Adrenal gland (tissue), 12 donors: ENCODE results near the gene ANKRD27. TPM values are rescaled to one million over a fixed set of nuclear protein-coding genes. Genes with fewer than 3 reads are reported as not detected.

Experiments used
- DNase-seq, 7 donors: peaks; one replicate each; pipeline ENCODE4 v3.0.0-alpha.2; 2019 to 2020
- H3K27ac ChIP-seq, 5 donors: fragments of 200-600 bp; sonication (generic) in 4 of 5; 1 replicate in 3 of 5; 2 replicates in 2 of 5; pipeline versions ENCODE4 v1.5.1 to v1.8.0; 2016 to 2020; ENCODE audit warnings: mild to moderate bottlenecking in 1 of 5
- H3K27me3 ChIP-seq: fragments of 200-600 bp; 2 replicates; pipeline ENCODE4 v1.8.0; 2021
- H3K36me3 ChIP-seq, 2 donors: fragments of 200-600 bp; replicated peaks in 1 of 2; 1 replicate in 1 of 2; 2 replicates in 1 of 2; pipeline versions ENCODE4 v1.5.1 to v1.8.0; 2018 to 2022
- H3K4me1 ChIP-seq, 2 donors: fragments of 200-600 bp; replicated peaks in 1 of 2; 1 replicate in 1 of 2; 2 replicates in 1 of 2; pipeline versions ENCODE4 v1.5.1 to v1.8.0; 2018 to 2021
- H3K4me3 ChIP-seq, 4 donors: fragments of 200-600 bp; sonication (generic) in 3 of 4; one replicate each; pipeline ENCODE4 v1.5.1; 2016 to 2018
- H3K9me3 ChIP-seq, 3 donors: fragments of 200-600 bp; sonication (generic) in 1 of 3; replicated peaks in 1 of 3; 1 replicate in 2 of 3; 2 replicates in 1 of 3; pipeline versions ENCODE4 v1.5.1 to v1.8.0; 2016 to 2021
- CTCF ChIP-seq, 6 experiments: fragments of 450-650 bp in 4 of 6; fragments of 200-600 bp in 2 of 6; sonication (generic) in 1 of 6; IDR thresholded peaks; 1 replicate in 5 of 6; 2 replicates in 1 of 6; pipeline versions ENCODE4 v1.5.1 to v1.8.0; 2016 to 2021; ENCODE audit warnings: antibody characterized with exemption in 6 of 6, mild to moderate bottlenecking in 2 of 6, moderate library complexity in 1 of 6
- POLR2A ChIP-seq, 2 donors: fragments of 450-650 bp; IDR thresholded peaks; one replicate each; pipeline ENCODE4 v1.6.1; 2017; ENCODE audit warnings: antibody characterized with exemption in 2 of 2, mild to moderate bottlenecking in 2 of 2, moderate library complexity in 1 of 2
- WGBS, 4 donors: extraction: QIAGEN DNeasy Blood & Tissue Kit in 2 of 4; methylation state at CpG; one replicate each; pipeline versions ENCODE4 v1.1.5 to v1.1.7; 2013 to 2017; 5-methylcytosine and 5-hydroxymethylcytosine counted together
- intact Hi-C, 2 donors: fragments of 100-400 bp; cut with DNase I; formaldehyde crosslinking; loops; one replicate each; pipeline versions ENCODE4 v1.14.1 to v1.15.0; 2022 to 2023
- polyA plus RNA-seq, 3 donors: library from polyadenylated mRNA; stranded (reverse); fragments of 200-250 nt in 2 of 3; fragments of 350-450 nt in 1 of 3; fragmentation: Illumina TruSeq in 1 of 3; extraction: RNeasy Lipid Tissue Mini Kit (QIAGEN cat#74804) in 1 of 3; gene quantifications; one replicate each; pipeline ENCODE4 v1.2.3, GENCODE V29; 2013 to 2014
- total RNA-seq, 9 donors: library from RNA; depleted of rRNA in 4 of 9; stranded (reverse); fragments of >200 nt in 4 of 9; fragments of 120-200 nt in 1 of 9; fragmentation: NEBNext Ultra II Directional in 1 of 9; extraction: Animal tissue kit (Norgen Biotek cat#: 25700) in 1 of 9; gene quantifications; one replicate each; pipeline versions ENCODE4 v1.1.0 to v1.2.4, GENCODE V29; 2013 to 2023
- donor health status: healthy with polysubstance abuse.
- donor health status: Bipolar disorder and iron deficiency.
- donor health status: DM: yes; HTN: yes; CAD: no.
- donor health status: DM: no; HTN: no; CAD: no.
- donor health status: DM: no; HTN: no; CAD: no.
- donor health status: DM: yes; HTN: yes; CAD: no.

ANKRD27 gene
- total and polyA plus RNA-seq, 12 donors: 7.2 to 25.3 (median 18.2) TPM

DNA sequence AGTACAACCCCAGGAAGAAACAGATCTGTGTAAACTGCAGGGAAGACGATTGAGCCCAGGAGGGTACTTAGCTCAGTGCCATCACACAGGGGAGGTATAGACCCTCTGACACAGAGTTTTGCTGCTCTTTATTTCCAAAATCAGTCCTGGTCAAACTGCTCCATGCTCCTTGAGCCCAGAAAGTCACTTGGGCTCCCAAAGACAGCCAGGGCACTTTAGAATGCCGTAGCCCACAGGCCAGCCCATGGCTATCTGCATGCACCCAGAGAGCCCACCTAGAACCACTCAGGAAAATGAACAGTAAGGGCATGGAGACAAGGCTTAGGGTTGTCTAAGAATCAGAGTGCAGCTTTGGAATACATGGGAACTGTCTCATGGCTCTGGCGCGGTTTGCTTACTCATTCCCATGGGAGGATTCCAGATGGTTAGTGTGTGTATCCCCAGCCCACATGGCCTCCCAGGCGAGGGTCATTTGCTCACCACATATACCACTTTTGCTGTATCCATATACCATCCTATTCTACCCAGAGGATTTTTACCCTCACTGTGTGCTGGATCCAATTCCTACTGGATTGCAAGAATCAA, 108.6 kb downstream of the ANKRD27 start:
- Histone ChIP-seq H3K27me3 (no peaks in the 10 kb centered on the region), H3K4me1 (no peaks in the 10 kb centered on the region), H3K36me3 (no peaks in the 10 kb centered on the region), H3K9me3 (no peaks in the 10 kb centered on the region), H3K27ac (no peak overlapping the region), H3K4me3 (no peak overlapping the region)
- WGBS, 4 donors: 60 to 92% (median 76%) methylated on average over 4 to 5 of the region's 5 CpGs
- intact Hi-C loops: loop anchor here in 1 of 2 donors (10.0 kb wide), 1 partner anchor 102 kb away; no protein-coding TSS in a partner anchor
- TF ChIP-seq POLR2A (IDR thresholded peaks at IDR 0.05) (no peak), CTCF (IDR thresholded peaks at IDR 0.05) (no peak)
- DNase-seq: no peak

GRCh38 chr19:32563761-32564160, 111.2 kb downstream of the ANKRD27 start:
- no peak for TF ChIP-seq CTCF (IDR thresholded peaks at IDR 0.05)
- no peak for TF ChIP-seq POLR2A (IDR thresholded peaks at IDR 0.05)
- H3K27me3 ChIP-seq: no peaks in the 10 kb centered on the region
- H3K27ac ChIP-seq: no peak overlapping the region
- no peak overlapping the region for H3K4me3 ChIP-seq
- H3K36me3 ChIP-seq: no peaks in the 10 kb centered on the region
- H3K9me3 ChIP-seq: no peaks in the 10 kb centered on the region
- 89 to 91% (median 90%) methylated on average over 9 of the region's 9 CpGs for WGBS, 4 donors
- intact Hi-C loops: loop anchor here in 1 of 2 donors (10.0 kb wide), 1 partner anchor 99 kb away; no protein-coding TSS in a partner anchor
- DNase-seq: no peak
- no peaks in the 10 kb centered on the region for H3K4me1 ChIP-seq

DNA sequence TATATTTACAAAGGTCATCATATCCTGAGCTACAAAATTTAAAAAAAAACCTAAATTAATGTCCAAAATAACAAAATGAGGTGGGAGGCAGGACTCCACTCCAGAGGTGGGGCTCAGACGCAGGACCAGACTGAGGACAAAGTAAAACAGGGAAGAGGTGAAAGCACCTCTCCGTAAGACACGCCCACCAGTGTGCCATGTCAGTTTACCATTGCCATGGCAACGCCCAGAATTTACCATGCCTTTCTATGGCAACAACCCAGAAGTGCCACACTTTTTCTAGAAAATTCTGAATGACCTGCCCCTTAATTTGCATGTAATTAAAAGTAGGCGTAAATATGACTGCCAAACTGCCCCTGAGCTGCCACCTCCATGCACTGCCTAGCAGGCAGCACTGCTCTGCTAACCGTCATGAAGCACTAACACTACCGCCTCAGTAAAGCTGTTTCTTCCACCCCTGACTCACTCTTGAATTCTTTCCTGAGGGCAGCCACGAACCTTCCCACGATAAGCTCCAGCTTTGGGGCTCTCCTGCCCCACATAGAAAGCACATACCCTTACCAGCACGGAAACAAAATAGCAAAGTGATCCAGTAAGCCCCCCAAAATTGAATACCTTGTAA, 116.3 kb downstream of the ANKRD27 start:
- no peak overlapping the region for H3K4me3 ChIP-seq
- H3K27ac ChIP-seq: no peak overlapping the region
- H3K9me3 ChIP-seq: no peaks in the 10 kb centered on the region
- 59 to 72% (median 67%) methylated on average over 10 of the region's 10 CpGs for WGBS, 4 donors
- intact Hi-C loops: no loop called here
- H3K36me3 ChIP-seq: no peaks in the 10 kb centered on the region
- no peak for DNase-seq
- H3K27me3 ChIP-seq: no peaks in the 10 kb centered on the region
- no peaks in the 10 kb centered on the region for H3K4me1 ChIP-seq
- TF ChIP-seq POLR2A (IDR thresholded peaks at IDR 0.05): no peak
- no peak for TF ChIP-seq CTCF (IDR thresholded peaks at IDR 0.05)

DNA sequence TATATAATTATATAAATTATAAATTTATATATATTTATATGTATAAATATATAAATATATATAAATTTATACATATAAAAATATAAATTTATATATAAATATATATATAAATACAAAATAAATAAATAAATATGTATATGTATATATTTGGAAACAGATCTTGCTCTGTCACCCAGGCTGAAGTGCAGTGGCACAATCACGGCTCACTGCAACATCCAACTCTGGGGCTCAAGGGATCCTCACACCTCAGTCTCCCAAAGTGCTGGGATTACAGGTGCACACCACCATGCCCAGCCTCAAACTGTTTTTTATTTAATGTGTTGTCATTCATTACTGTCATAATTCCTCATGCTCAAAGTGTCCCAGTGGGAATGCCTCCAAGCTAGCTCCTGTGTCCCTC, 119.2 kb downstream of the ANKRD27 start:
- DNase-seq: no peak
- TF ChIP-seq POLR2A (IDR thresholded peaks at IDR 0.05) (no peak), CTCF (IDR thresholded peaks at IDR 0.05) (no peak)
- Histone ChIP-seq H3K4me1 (no peaks in the 10 kb centered on the region), H3K27ac (no peak overlapping the region), H3K36me3 (no peaks in the 10 kb centered on the region), H3K27me3 (no peaks in the 10 kb centered on the region), H3K4me3 (no peak overlapping the region), H3K9me3 (no peaks in the 10 kb centered on the region)
- WGBS, 4 donors: 54 to 92% (median 78%) methylated on average over 1 of the region's 1 CpG
- intact Hi-C loops: no loop called here
